ENCODE measurements around the gene PNPLA2.

Gene PNPLA2, protein sequence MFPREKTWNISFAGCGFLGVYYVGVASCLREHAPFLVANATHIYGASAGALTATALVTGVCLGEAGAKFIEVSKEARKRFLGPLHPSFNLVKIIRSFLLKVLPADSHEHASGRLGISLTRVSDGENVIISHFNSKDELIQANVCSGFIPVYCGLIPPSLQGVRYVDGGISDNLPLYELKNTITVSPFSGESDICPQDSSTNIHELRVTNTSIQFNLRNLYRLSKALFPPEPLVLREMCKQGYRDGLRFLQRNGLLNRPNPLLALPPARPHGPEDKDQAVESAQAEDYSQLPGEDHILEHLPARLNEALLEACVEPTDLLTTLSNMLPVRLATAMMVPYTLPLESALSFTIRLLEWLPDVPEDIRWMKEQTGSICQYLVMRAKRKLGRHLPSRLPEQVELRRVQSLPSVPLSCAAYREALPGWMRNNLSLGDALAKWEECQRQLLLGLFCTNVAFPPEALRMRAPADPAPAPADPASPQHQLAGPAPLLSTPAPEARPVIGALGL

DNA sequence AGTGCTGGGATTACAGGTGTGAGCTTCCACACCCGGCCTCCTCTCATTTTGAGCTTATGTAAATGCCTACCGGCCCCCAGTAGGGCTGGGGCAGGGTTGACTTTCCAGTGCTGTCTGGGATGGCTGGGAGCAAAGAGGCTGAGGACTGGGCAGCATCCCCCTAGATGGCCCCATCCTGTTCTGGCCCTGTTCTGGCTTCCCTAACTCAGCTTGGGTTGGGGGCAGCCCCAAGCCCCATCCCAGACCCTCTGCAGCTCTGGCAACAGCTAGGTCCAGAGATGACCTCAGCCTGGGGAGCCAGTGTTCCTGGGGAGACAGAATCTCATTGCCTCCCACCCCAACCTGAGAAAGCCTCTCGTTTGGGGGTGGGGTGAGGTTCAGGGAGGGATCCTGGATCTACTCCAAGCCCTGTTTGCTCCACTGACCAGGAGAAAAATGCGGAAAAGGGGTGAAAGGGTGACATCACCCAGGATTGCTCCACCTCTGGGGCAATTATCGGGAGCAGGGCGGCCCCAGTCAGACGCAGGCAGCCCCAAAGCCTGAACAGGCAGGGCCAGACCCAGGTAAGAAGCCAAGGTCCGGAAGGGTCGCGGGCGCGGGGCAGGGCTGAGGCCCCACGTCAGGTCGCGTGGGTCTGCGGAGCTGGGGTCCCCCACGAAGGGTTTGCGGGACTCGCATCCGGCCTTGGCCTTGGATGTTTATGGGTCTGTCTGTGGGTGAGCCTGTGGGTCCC, at the start of gene PNPLA2:
TSS of gene PNPLA2 (plus strand) at position 519 of the 733 bp plus-strand sequence. CDS start 805 bp downstream, outside the sequence.
- DNase-seq, result no peak

DNA sequence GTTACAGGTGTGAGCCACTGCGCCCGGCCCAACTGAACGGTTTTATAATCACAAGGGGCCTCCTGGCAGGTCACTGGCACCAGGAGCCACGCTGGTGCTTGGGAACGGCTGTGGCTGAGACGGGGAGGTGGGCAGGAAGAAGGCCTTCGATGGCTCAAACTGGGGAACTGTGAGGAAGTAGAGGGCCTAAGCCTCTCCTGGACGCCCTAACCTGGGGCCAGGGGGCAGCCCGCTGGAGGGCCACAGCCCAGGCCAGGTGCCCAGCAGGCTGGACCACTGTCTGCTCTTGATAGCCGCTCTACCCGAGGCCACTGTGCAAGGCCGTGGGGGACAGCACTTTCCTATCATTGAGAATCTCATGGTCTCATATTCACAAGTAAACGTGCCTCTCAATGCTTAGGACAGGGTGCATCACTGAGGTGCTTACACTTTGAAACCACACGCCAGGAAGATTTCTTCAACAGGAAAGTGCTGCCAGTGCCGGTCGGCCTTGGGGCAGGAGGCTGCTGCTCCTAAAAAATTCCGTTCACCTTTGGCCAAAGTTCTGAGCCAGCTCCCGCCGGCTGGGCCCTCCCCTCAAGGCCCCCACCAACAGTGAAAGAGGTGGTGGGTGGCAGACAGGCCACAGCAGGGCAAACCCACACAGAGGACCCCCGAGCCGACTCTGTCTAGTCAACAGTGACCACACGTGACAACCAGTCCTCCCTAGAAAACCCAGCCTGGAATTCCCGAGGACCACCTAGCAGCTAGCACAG, 48.6 kb upstream of the PNPLA2 start:
- DNase-seq, result no peak

DNA sequence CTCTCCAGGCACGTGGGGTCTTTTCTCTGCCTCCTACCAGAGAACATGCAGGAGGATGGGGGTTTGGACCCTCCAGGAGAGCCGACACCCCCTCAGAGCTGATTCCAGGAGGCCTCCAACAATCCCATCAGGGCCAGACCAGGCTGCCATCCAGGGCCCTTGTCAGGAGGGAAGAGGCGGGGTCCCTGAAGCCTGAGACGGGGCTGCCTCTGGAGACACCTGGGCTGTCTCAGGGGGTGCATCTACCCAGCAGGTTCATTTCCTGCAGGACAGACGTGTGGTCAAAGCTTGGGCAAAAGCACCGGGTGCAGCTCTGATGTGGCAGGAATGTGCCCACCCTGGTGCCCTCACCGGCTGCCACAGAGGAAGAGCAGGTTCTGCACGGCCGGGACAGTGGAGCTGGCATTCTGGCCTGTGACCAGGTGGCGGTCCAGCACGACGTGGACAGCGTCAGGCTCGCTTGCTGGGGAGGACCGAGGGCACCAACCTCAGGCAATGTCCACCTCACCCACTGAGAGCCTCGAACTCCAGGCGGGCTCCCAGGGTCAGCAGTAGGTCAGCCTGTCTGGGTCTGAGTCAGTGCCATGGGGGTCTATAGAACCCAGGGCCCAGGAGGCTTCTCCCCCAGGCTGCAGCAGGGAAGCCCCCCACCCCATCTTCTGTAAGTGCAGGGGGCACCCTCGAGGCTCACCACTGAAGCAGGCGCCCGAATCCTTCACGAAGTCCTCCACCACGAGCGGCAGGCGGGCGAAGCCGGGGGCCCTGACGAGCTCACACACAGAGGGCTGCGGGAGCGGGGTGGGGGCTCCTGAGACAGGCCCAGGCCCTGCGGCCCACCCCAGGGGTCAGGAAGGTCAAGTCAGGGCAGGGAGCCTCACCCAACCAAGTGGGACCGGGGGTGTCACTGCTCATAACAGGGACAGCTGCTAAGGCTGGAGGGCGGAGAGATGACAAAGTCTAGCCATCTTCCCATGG, 47.8 kb upstream of the PNPLA2 start:
- DNase-seq, result no peak

DNA sequence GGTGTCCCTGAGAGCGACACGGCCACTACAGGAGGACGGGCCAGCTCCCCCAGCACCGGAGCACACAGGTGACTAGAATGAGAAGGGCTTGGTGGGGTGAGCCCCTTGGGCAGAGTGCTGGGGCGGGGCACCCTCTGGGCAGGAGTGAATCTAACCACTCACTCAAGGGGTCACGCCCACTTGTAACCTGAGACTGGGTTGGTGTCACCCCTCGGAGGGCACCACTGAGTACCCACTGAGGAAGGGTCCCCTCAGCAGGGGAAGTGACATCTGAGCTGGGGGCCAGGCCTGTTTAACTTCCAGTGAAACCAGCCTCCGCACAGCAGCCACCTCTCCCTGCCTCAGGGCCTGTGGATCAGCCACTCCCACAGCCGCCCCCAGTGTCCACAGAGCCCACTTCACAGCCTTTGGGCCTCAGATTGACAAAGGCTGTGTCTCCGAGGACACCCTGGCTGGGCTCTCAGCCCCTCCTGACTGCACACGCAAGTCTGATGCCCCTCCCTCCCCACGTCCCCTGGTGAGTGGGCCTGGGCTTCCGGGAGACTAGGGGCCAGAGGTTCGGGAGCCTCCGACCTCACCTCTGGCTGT, 47.0 kb upstream of the PNPLA2 start:
- no peak for DNase-seq

DNA sequence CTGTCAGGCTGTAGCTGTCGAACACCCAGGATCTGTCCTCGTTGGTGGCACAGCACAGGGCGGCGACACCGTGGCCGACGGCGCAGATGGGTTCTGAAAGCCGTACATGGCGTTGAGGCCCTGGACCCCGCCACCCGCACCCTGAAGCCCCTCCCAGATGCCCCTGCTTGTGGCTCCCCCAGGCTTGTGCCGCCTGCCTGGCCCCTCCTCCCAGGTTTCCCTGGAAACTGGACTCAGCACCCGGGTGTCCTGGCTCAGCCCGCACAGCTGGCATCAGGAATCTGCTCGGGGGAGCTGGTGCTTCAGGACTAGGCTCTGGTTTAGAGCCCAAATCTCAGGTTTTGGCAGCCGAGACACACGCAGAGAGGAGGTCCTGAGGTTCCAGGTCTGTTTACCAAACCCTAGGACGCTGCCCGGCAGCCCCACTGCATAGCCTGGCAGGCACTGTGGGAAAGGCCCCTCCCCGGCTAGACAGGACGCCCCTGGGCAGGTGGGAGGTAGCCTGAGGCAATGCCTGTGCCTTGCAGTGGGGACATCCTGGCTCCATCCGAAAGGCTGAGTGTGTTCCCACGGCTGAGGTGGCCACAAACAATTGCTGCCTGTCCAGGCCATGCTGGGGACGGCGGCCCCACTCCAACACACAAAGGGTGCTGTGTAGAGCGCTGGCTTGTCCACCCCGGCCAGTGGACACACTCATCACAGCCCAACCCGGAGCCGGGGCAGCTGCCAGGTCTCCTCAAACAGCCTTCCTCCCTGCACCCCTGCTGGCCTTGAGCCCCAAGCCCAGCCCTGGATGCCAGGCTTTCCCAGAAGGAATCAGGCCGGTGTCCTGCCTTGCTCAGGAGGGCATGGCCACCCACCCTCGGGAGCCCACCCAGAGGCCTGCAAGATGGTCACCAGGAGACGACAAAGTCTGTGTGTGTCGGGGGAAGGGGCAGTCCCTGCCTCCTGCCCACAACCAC, 46.0 kb upstream of the PNPLA2 start:
- no peak for DNase-seq

- no peak for DNase-seq
Measured at GRCh38 chr11:773425-773824, 45.3 kb upstream of the PNPLA2 start.

DNA sequence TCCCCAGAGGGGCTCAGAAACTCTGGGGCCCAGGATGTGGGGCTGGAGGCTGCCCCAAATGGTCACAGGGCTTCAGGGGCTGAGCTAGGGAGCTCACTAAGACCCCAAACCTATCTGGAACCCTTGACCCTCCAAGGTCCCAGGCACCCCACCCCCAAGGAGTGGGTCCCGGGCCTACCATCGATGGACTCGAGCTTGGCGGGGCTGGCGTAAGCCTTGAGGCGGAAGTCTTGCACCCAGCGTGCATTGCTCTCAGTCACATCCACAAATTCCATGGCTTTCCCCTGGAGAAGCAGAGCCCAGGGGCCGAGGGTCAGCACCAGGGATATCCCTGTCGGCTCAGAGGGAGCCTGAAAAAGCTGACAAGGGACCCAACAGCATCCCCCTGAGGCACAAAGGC, 44.9 kb upstream of the PNPLA2 start:
- DNase-seq, result no peak

GRCh38 chr11:774873-775592, 43.7 kb upstream of the PNPLA2 start:
- no peak for DNase-seq

GRCh38 chr11:776263-776560, 42.5 kb upstream of the PNPLA2 start:
- DNase-seq, result no peak

DNA sequence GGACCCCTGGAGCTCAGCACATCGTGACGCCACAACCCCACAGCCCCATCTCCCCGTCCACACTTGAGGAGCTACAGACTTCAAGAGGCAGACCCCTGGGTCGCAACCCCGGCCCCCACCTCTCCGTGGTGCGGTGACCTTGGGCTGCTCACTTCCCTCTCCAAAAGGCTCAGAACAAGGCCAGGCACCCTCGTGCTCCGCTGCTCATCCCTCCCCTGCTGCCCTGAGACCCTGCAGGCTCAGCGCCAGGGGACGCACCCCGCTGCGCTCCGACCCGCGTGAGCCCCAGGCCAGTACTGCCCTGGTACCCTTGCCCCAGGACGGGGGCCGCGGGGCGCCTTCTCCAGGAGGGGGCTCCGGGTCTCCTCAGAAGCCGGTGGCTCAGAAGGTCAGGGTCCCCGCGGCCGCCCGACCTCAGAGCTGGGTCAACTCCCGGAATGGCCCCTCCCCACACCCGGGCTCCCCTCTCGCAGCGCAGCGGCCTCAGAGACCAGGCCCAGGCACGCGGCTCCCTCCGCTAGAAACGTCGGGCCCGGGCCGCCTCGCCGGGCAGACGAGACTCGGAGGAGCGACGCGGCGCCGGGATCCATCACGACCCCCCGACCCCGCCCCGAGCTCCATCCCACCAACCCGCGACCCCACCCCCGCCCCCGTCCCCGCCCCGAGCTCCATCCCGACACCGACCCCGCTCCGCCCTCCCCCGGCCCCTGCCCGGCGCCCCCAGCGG, 42.0 kb upstream of the PNPLA2 start:
- DNase-seq, result no peak

GRCh38 chr11:777288-778255, 41.1 kb upstream of the PNPLA2 start, which contains the start of gene GATD1:
Gene GATD1 (minus strand): TSS chr11:777487. CDS start chr11:777462, 25 bp downstream.
- no peak for DNase-seq

DNA sequence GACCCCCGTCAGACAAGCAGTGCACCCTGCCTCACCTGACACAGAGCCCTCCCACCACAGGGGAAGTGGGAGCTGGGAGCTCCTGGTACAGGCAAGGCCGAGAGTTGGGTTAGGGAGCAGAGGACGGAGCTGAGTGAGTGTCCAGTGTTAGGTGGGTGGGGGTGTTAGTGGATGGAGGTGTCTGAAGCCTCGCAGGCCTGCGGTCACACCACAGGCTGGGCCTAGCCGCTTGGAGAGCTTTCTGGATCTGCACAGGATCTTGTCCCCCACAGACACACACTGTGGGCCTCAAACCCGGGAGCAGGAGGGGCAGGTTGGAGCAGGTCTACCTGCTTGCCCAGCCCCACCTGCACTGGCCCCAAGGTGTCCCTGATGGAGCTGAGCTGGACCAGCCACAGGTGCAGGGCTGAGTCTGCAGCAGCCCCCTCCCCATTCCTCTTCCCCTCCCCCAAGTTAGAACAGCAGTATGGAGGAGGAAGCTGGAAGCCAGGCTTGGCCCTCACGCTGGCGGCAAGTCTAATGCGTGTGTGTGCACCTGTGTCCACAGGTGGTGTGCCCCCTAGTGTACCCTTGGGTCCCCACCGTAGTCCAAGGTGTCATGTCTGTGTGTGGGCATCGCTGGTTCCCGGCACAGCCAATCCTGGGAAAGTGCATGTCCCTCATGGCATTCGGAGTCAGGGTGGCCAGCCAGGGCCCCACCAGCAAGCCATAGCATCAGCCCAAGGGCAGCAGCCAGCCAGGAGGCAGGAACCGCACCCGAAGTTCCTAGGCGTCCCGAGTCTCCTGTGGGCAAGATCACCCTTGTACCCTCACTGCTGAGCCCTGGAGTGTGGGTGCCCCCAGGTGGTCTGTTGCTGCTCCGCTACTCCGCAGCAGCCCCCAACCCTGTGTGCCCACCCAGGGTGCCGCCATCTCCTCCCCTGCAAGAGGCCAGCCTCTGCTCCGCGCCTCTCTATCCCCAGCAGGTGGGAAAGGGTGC, 39.4 kb upstream of the PNPLA2 start:
- DNase-seq, result no peak

DNA sequence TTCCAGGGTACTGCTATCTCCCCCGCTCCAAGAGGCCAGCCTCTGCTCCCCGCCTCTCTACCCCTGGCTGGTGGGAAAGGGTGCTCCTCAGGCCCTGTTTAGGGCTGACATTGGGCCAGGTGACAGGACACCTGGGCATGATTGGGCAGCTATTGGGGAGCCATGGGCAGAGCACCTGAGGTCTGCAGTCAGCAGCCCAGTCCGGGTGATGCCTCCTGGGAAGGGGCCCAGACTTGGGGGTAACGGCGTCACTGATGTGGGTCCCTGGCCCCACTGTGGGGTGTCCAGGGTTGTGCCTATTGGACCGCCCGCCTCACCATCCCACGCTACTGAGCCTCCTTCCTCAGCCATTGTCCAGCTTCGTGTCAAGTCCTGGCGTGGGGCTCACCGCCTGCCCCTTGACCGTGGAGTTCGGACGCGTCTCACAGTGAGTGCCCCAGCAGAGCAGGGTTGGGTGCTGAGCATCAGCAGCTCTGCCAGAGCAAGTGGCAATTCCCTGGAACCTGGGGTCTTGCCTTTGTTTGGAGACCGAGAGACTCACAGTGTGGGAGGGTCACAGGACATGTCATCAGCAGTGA, 38.7 kb upstream of the PNPLA2 start:
- DNase-seq, result no peak

GRCh38 chr11:782264-783174, 36.2 kb upstream of the PNPLA2 start:
- DNase-seq, result no peak

GRCh38 chr11:783581-784015, 35.1 kb upstream of the PNPLA2 start:
- peak; percentile 80 for DNase-seq

All from NCI-H187 treated with DMSO at 0.1 percent for 48 hours (cell line).